ENCODE results near the gene VPS33B.
"Not testable (repeated sequence)": the region's sequence is repeated elsewhere in the genome, so short reads cannot be mapped to it uniquely, and the experiment has no call there.

Gene VPS33B

GRCh38 chr15:91027677-91028076, 5.3 kb upstream of the VPS33B start:
- DNase-seq = no peak

- DNase-seq = no peak
Observed at GRCh38 chr15:91023720-91024119, 1.3 kb upstream of the VPS33B start.

DNA sequence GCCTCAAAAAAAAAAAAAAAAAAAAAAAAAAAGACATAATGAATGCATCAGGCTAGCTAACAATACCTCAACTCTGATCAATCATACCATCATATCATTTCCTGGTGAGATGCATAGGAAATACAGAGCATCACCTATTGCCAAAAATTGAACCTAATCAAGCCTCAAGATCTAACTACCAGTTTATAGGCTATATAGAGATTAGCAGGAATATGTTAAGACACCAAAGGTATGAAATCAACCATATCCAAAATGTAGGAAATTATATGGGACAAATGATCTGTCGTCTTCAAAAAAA, 387 bp upstream of the VPS33B start:
- DNase-seq = no peak

DNA sequence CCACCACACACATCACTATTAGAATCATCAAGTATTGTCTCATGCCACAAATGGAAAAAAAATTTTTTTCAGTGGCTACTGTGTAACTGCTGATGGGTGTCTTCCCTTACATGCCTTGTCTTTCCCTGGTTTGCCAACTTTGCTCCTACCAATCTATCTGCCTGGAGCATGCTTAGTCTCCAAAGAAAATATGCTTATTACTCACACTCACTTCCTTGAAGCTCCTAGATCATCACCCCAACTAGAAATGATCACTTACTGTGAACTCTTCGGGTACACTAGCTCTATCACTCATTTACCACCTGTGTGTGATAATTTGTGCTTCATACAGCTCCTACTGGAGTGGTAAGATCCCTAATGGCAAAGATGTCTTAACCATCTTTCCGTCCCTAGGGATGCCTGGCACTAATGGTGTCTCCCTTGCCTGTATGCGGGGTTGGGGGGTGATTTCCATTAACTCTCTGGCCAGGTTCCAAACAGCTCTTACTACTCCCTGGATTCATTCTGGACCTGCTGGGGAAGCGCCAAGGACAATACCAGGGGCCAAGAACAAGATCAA, 799 bp downstream of the VPS33B start:
- no peak for DNase-seq

DNA sequence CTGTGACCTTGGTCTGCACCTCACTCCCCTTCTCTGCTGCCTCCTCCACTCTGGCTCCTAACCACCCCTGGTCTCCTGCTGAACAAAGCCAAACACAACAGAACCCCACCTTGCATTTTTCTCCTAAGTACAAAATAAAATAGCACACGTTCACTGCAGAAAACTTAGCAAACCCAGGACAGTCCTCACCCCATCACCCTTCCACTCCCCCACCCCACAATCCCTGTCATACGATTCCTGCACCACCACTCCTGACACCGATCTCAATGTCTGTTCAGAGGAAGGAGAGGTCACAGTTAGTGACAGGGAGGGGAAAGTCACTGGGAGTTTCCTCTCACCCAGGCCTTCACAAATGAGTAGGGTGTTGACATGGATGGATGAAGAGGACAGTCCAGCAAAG, 4.2 kb downstream of the VPS33B start:
- DNase-seq = no peak

GRCh38 chr15:91017716-91018115, 4.7 kb downstream of the VPS33B start:
- DNase-seq = no peak

- DNase-seq = not testable (repeated sequence)
Observed at GRCh38 chr15:91013701-91014100, 8.7 kb downstream of the VPS33B start.

DNA sequence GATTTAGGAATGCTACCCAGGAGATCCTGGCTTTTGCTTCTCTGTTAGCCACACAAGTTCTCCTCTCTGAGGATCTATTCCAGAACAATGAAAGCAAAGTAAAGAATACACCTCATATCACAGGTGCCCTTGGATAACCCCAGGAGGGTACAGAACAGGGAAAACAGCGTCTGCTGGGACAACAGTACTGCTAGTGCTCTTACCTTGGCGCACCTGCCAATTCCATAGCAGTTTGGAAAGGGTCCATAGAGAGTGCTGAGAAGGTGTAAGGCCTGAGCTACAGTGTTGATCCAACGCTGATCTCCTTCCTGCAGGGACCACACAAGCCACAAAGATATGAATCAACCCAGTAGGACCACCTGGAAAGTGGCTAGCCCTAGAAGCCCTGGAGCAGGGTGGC, 15.1 kb downstream of the VPS33B start:
- DNase-seq = no peak

GRCh38 chr15:91001209-91001608, 21.2 kb downstream of the VPS33B start:
- no peak for DNase-seq

DNA sequence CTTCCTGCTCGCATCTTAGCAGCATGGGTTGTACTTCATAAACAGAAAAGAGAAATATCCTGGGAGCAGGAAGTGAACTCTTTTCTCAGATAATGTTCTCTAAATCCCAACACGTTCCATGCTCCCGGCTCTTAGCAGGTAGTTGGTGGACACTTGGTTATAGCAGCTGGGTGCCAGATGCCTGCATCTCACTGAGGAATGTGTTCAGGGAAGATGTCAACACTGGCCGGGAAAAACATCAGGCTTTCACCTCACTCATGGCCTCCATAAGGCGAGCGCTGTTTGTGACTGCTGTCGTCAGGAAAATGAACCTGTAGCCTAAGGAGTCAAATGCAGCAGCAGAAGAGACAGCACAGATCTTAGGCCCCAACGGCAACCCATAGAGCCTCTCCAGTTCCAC, 23.7 kb downstream of the VPS33B start:
- no peak for DNase-seq

GRCh38 chr15:90994417-90995311, 27.7 kb downstream of the VPS33B start, which contains the start of gene PRC1:
PRC1 (minus strand) TSS chr15:90994535; CDS start chr15:90994417, 118 bp downstream.
- DNase-seq = peak; percentile 98

- no peak for DNase-seq
Observed at GRCh38 chr15:90994059-90994416, 28.4 kb downstream of the VPS33B start.

DNA sequence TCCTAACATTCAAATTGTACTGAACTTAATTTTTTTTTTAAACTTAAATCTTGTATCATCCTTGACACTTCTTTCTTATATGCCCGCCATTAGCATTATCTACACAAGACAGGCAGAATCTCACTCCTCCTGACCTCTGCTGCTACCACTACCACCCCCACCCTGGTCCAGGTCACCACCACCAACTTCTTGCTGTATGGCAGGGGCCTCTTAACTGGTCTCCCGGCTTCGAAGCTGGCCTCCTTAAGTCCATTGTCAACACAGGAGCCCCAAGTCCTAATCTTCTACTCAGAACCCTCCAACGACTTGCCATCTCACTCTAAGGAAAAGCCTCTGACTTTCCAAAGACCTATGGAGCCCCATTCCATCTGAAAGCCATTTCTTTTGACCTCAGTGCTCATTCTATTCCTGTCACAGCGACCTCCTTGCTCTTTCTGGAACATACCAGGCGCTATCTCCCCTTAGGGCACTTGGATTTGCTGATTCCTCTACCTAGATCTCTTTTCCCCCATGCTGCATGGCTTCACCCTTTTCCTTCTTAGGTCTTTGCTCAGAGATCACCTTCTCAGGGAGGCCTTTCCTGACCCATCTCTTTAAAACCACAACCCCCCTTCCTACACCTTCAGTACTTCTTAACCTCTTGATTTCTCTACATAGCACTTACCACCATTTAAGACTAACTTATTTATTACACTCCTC, 30.7 kb downstream of the VPS33B start:
- no peak for DNase-seq

DNA sequence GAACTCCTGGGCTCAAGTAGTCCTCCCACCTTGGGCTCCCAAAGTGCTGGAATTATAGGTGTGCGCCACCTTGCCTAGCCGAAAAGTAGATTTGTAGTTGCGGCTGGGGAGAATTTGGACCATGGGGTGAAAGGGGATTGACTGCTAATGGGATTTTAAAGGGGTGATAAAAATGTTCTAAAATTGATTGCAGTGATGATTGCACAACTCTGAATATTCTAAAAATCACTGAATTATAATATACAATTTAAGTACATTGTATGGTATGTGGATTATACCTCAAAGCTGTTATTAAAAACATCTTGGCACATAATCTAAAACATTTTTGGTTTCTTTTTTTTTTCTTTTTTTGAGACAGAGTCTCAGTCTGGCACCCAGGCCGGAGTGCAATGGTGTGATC, 31.9 kb downstream of the VPS33B start:
- DNase-seq = no peak

DNA sequence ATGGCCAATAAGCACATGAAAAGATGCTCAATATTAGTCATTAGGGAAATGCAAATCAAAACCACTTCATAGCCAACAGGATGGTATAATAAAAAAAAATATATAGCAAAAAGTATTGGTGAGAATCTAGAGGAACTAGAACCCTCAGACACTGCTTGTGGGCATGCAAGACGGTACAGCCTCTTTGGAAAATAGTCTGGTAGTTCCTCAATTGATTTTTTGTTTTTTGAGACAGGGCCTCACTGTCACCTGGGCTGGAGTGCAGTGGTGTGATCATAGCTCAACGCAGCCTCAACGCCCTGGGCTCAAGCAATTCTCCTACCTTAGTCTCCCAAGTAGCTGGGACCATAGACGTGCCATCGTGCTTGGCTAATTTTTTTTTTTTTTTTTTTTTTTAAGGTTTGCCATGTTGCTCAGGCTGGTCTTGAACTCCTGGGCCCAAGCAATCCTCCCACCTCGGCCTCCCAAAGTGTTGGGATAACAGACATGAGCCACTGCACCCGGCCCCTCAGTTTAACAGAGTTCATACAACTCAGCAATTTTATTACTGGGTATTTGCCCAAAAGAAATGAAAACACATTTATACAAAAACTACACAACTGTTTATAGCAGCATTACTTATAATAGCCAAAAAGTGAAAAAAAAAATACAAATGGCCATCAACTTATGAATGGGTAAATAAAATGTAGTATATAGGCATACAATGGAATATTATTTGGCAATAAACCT, 33.2 kb downstream of the VPS33B start:
- peak; percentile 6 for DNase-seq

- no peak for DNase-seq
Observed at GRCh38 chr15:90988296-90988695, 34.1 kb downstream of the VPS33B start.

DNA sequence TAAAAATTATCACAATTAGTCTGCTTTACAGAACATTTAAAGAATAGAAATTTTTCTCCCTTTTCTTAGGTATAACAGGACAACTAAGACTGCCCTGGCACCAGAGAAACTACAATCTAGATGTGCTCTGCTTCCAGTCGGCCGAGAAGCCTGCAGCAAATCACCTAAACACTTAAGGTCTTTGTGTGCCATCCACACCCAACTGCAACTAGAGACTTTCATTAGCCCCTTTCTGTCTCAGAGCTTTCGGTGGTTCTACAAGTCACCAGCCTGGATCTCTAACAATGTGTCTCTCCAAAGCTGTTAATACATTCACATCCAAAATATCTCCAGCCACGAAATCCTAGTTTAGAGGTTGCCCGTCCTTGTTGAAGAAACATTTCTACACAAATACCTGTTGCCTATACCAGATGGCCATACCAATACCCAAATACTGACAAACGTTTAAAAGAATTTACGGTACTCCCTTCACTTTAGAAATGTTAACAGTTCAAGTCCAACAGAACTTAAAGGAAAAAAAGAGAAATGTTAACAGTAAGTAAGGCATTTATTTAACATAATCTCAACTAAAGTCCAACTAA, 34.7 kb downstream of the VPS33B start:
- DNase-seq = no peak

DNA sequence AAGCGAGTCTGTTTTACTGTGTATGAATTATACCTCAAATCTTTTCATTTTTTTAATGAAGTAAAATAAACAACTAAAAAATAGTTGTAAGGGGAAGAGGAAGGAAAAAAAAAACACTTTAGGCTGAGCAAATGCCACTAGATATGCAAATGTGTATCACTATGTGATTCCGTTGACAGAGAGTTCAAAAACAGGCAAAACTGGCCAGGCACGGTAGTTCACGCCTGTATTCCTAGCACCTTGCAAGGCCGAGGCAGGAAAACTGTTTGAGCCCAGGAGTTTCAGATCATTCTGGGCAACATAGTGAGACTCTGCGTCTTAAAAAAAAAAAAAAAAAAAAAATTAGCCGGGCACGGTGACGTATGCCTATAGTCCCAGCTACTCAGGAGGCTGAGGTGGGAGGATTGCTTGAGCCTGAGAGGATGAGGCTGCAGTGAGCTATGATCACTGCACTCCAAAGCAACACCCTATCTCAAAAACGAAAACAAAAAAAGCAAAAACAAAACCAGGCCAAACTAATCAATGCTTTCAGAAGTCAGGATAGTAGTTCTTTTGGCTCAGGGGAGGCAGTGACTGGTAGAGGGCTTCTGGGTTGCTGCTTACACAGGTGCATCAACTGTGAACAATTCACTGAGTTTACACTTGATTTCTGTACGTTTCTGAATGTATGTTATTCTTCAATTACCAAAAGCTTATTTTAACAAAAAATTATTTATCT, 35.4 kb downstream of the VPS33B start:
- no peak for DNase-seq

GRCh38 chr15:90982135-90982534, 40.3 kb downstream of the VPS33B start:
- DNase-seq = peak; percentile 82

DNA sequence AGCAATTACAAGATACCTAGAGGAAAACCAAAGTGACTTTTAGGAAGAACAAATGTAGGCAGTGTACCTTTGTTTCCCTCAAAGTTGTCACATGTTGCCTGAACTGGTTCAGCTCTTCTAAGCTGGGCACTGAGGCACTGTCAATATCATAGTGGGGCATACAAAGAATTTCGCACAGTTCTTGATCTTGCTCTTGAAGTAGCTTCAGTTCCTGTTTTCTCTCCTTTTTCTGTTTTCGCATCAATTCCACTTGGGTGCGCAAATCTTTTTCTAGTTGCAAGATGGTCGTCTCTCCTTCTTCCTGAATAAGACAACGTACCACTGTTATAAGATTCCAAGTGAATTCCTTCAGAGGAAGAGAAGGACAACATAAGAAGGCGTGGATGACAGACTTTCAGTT, 40.7 kb downstream of the VPS33B start:
- DNase-seq = peak; percentile 16

DNA sequence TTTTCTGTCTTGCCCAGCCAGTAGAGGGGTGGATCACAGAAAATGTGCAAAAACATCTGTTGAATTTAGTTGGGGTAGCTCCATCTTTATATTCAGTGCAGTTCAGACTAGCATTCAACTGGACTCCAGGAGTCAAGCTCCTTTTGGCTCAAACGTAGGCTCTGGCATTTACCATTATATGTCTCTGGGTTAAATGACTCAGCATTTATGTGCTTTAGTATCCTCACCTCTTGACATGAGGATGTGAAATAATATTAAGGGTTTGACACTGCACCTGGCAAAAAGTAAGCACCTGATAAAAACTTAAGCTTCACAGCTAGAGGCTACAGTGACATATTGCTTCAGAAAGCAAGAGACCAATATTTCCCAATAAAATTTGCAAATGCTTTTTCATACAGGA, 42.8 kb downstream of the VPS33B start:
- no peak for DNase-seq

DNA sequence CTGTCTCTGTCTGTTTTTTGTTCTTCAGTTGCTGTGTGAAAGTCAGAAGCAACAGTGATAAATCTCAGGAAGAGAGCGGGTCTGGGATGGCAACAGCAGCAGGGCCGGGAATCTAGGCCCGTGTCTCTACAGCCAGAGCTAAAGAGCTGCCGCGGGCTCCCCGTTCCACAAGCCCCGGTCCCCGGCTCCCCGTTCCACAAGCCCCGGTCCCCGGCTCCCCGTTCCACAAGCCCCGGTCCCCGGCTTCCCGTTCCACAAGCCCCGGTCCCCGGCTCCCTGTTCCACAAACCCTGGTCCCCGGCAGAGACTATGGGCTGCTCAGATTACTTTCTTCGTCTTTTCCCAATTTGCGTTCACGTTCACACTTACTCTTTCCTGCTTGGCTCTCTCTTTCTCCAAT, 48.2 kb downstream of the VPS33B start:
- no peak for DNase-seq

All from inflammatory macrophage treated with lipopolysaccharide for 4 hours (primary cell).